ACHN (cell line): Measurements from ENCODE around the gene COL9A3.

ENCODE experiments used
- DNase-seq: peaks from one replicate; pipeline ENCODE4 v3.0.0-alpha.2; 2015
- in situ Hi-C: cut with HindIII; loops from 2 replicates; pipeline ENCODE4 v1.10.0; 2017; ENCODE audit warnings: low sequenced_read_pairs, low pct_ligation_motif_present, low pct_unique_long_range_greater_than_20kb

Gene COL9A3

DNA sequence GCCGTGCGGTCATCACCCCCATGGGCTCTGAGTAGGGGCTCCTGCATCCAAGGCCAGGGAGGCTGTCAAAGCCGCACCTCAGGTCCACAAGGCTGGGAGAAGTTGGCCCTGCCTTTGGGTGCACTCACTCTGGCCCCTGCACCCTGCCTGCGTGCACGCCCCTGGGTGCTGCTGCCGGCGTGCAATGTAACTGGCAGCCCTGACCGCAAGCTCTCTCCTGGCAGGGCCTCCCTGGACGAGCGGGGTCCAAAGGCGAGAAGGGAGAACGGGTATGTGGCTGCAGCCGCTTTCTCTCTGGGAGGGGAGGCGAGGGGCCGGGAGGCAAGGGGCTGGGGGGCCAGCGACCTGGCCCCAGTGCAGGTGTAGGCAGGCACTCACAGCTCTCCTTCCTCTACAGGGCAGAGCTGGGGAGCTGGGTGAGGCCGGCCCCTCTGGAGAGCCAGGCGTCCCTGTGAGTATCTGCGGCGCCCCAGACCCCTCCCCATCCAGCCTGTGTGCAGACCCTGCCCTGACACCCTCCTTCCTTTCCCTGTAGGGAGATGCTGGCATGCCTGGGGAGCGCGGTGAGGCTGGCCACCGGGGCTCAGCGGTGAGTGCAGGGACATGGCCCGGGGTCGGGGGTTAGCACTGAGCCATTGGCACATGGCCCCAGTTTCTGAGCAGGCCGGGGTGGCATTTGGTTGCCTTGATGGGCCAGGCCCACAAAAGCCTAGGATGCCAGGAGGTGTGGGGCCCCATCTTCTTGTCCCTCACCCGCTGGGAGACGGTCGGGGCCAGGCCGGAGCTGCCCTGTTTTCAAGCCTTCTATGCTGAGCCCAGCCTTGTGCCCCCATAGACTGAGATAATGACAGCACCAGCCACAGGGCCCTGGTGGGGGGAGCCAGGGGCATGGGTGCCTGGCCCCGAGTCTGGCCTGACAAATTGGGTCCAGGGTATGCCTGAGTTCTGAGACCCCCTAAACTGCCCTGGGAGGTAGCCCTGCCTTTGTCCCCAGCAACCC lies 12.7 kb downstream of the COL9A3 start:
- in situ Hi-C loops: no loop called here
- DNase-seq: no peak

DNA sequence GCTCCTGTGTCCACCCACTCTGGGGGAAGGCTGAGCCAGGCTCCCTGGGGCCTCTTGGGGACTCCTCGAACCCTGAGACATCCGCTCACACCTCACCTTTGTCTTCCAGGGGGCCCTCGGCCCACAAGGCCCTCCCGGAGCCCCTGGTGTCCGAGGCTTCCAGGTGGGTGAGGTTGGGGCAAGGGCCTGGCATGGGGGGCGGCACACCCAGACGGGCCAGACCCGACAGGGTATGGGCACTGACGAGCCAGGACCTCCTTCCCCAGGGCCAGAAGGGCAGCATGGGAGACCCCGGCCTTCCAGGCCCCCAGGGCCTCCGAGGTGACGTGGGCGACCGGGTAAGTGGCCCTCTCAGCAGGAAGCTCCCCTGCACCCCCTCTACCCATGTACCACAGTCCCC lies 13.4 kb downstream of the COL9A3 start:
- in situ Hi-C loops: no loop called here
- DNase-seq: no peak

- no peak for DNase-seq
- in situ Hi-C loops: no loop called here
Observed at GRCh38 chr20:62830821-62831220, 14.0 kb downstream of the COL9A3 start.

DNA sequence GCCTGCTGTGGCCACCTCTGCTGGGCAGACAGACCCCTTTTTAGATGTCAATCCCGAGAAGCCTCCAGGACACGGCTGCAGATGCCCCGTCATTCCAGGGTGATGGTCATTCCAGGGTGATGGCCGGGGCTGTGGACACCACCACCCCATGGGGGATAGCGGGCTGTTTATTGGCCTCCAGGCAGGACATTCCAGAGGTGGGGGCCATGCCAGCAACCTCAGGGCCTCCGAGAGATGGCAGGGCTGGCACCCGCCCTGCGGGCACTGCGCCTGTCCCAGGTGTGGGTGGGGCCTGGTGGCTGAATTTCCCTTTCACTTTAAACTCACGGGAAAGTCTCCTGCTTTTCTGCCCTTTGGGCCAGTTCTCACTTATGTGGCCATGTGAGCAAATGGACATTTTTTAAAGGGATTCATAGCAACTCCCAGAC lies 14.5 kb downstream of the COL9A3 start:
- in situ Hi-C loops: no loop called here
- DNase-seq: no peak

GRCh38 chr20:62831854-62832211 lies 15.0 kb downstream of the COL9A3 start:
- in situ Hi-C loops: no loop called here
- DNase-seq: no peak

- in situ Hi-C loops: no loop called here
- DNase-seq: no peak
Observed at GRCh38 chr20:62832212-62832922, 15.5 kb downstream of the COL9A3 start.

DNA sequence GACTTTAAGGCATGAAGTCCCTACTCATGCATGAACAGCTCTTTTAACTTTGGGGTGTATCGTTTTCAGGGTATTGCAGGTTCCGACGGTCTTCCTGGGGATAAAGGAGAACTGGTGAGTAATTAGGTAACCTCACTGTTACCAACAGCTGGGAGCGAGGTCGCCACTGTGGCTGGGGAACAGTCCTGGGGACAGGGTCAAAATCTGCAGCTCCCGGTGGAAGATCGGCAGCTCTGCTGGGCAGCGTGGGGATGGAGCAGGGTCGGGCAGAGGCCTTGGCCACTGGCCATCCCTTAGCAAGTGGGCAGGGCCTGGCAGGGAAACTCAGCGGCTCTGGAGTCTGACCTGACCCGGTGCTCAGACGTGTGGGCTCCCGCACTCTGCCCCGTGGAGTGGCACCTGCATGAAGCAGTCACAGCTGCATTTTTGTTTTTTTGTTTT lies 16.1 kb downstream of the COL9A3 start:
- DNase-seq: no peak
- in situ Hi-C loops: no loop called here

DNA sequence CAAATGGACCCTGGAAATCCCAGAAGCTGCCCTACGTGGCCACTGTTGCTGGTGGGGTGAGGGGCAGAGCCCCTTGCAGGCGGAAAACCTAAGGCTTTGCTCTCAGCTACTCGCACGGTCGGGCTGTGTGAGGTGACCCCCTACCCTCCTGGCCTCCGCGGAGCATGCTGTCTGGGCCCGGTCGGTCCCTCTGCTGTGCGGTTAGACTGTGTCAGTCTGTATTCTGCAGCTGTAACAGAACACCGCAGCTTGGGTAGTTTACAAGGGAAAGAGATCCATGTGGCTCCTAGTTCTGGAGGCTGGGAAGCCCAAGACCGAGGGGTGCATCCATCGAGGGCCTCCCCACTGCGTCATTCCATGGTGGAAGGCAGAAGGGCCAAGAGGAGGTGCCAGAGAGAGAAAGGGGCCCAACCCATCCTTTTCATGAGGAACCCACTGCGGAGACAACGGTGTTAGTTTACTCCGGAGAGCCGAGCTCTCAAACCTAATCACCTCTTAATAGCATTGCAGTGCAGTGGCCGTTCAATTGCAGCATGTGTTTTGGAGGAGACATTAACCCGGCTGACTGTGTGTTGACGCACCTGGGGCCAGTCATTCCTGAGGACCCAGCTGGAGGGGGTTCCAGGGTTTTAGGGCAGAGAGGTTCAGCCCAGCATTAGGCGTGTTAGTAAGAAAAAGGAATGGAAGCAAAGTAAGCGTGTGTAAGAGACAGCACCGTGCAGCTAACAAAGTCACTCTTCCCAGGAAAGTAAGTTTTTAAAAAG lies 18.3 kb downstream of the COL9A3 start:
- DNase-seq: no peak
- in situ Hi-C loops: no loop called here

- in situ Hi-C loops: no loop called here
- no peak for DNase-seq
Observed at GRCh38 chr20:62835931-62836861, 19.3 kb downstream of the COL9A3 start.

GRCh38 chr20:62836967-62837490 lies 20.2 kb downstream of the COL9A3 start:
- no peak for DNase-seq
- in situ Hi-C loops: no loop called here

DNA sequence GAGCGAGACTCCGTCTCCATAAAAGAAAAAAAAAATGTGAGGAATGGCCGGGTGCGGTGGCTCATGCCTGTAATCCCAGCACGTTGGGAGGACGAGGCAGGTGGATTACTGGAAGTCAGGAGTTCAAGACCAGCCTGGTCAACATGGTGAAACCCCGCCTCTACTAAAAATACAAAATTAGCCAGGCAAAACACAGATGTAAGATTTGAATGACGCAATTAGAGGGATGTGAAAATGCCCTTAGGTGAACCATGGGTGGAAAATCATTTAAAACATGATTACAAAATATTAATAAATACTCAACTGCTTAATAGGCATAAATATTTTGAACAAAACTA lies 20.9 kb downstream of the COL9A3 start:
- in situ Hi-C loops: no loop called here

GRCh38 chr20:62838128-62838891 lies 21.5 kb downstream of the COL9A3 start:
- in situ Hi-C loops: no loop called here
- no peak for DNase-seq

More for the DNA sequence above, 20.9 kb downstream of the COL9A3 start:
- no peak for DNase-seq

DNA sequence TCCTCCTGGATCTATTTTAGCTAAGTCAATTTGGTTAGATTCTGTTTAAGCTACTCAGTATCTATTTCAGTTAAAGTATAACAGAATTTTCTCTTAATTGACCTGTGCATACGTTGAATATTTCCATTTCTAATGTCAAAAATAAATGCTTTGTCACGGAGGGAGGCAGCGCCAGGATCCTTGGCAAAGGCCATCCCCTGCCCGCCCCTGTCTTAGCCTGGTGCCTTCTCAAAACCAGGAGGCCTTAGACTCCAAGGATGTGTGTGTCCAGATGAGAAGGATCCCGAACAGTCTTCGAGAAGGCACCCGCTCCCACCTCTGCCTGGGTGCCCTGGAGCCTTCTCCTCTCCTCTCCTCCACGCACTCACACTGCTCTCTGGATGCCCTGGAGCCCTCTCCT lies 22.4 kb downstream of the COL9A3 start:
- DNase-seq: no peak
- in situ Hi-C loops: no loop called here

DNA sequence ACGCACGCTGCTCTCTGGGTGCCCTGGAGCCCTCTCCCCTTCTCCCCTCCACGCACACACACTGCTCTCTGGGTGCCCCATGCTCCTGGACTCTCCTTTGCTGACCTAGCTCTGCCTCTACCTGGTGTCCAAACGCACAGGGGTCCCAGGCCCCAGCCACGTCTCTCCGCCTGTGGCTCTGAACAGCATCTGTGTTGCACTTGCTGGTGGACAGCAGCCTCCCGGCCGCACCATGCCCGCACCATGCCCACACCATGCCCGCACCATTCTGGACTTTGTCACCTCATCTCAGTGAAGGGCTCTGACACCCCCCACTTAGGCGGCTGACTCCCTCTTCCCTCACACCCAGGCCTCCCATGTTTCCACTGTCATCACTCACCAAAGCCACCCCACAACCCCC lies 23.0 kb downstream of the COL9A3 start:
- in situ Hi-C loops: no loop called here
- DNase-seq: no peak

GRCh38 chr20:62840244-62841197 lies 23.7 kb downstream of the COL9A3 start:
- in situ Hi-C loops: no loop called here

GRCh38 chr20:62841705-62842212 lies 24.9 kb downstream of the COL9A3 start:
- in situ Hi-C loops: no loop called here
- no peak for DNase-seq

More at GRCh38 chr20:62840244-62841197, 23.7 kb downstream of the COL9A3 start:
- no peak for DNase-seq
